CD4-positive, alpha-beta T cell treated with Interleukin-6 for 4 hours (primary cell): ENCODE results near the gene PROB1.
A peak's percentile ranks its signal among the peaks of the same experiment; 100 is the strongest.
"Not testable (repeated sequence)": the region's sequence is repeated elsewhere in the genome, so short reads cannot be mapped to it uniquely, and the experiment has no call there.

Experiments used
- DNase-seq: peaks from one replicate; pipeline ENCODE4 v3.0.0-alpha.2; 2020; ENCODE audit warnings: mixed read lengths

Gene PROB1

DNA sequence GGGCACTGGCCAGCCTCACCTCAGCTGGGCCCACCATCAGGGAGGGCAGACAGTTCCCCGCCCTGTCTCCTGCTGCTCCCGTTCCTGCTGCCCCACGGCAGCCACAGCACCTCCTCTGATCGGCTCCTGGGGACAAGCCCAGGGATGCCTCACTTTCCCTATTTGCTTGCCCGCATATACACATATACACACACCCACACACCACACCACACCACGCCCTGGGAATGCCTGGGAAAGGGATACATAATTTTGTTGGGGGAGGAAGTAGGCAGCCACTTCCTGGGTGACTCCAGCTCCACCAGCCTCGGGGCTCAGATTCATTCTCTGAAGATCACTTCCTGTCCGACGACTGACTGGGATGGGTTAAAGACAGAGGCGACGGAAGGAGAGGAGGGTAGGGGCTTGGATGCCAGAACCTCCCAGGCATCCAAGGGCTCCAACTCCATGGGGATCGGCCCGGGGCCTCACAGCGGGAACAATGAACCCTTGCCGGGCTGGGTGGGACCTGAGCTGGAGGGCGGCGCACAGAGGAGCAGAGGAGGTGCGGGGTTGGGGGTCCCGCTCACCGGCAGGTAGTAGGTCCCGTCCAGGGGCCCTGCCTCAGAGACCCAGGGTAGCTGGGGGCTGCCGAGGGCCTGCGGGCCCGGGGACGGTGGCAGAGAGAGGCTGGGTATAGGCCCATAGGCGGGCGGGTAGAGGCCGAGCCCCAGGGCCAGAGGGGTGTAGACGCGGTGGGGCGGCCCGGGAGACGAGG lies 3.2 kb downstream of the PROB1 start:
- no peak for DNase-seq

DNA sequence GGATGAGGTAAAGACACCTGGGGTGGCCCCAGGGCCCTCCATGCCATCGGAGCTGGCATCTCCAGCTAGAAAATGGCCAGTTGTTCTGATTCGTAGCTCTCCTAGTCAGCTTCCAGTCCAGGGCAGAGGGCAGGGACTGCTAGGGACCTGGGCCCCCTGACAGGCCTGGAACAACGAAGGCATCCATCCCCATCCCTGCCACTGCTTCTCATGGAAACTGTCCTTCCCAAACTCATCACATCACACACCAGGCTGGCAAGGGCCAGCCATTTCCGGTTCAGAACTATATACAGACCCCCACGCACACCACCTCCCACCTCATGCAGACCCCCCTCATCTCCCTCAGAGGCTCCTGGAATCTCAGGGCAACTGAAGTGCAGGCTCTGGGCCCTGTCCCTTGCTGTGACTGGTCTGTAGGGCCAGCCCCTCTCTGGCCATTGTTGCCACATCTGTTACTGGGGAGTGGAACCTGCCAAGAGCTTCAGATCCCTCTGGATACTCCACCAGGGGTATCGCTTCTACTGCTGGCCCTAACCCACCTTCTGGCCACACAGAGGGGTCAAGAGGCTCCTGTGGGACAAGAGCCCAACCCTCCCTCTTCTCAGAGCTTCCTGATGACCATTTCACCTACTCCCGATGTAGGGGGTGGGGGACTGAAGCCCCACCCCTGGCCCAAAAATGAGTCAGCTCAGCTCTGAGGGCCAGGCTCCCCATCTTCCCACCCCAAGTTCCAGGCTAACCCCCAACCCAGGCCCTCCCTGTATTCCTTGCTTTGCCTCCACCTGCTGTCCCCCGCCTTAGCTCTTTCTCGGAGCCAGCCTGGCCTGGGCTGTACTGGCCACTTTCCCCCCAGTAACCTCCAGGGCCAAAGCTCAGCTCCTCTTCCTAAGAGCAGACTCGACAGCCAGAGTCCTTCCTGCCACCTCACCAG lies 4.0 kb downstream of the PROB1 start:
- no peak for DNase-seq

GRCh38 chr5:139389701-139390638 lies 4.9 kb downstream of the PROB1 start, which contains the start of gene MZB1:
TSS of gene MZB1 (minus strand) at chr5:139389913. CDS start at chr5:139389856, 57 bp downstream.
- DNase-seq, result peak; percentile 56

DNA sequence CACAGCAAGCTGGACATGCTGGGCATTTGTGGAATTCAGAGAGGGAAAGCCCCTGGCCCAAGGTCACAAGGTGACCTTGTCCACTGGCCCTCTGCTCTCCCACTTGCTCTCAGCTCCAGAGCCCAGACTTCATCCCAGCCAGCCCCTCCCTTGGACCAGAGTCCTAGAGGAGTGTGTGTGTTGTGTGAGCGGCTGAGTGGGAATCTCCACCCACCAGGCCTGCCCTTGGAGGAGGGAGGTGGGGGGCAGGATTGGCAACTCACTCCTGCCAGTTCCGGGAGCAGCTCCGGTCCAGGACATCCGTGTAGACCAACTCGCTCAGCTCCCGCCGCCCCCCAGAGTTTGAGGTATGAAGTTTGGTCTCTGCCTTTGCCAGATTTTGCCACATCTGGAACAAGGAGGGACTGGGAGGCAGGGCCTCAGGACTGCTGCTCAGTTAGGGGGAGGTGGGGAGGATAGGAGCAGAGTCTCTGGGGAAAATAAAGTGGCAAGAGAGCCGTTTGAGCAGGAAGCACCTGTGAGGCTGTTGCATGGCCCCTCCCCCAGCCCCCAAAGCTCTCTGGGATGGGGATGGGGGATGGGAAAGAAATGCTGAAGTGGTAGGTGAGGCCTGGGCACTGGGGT lies 6.6 kb downstream of the PROB1 start:
- DNase-seq, result no peak

- DNase-seq, result no peak
Measured at GRCh38 chr5:139387611-139388197, 7.2 kb downstream of the PROB1 start.

DNA sequence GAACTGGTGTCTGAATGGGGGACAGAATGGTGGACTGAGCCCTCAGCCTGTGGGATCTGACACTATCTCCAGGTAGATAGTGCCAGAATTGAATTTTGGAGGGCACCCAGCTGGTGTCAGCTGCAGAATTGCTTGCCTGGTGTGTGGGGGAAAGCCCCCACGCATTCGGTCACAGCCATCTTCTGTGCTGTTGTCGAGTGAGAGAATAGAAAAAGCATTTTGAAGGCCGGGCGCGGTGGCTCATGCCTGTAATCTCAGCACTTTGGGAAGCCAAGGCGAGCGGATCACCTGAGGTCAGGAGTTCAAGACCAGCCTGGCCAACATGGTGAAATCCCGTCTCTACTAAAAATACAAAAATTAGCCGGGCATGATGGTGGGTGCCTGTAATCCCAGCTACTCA lies 7.9 kb downstream of the PROB1 start:
- not testable (repeated sequence) for DNase-seq

- DNase-seq, result no peak
Measured at GRCh38 chr5:139386050-139386438, 8.9 kb downstream of the PROB1 start.

DNA sequence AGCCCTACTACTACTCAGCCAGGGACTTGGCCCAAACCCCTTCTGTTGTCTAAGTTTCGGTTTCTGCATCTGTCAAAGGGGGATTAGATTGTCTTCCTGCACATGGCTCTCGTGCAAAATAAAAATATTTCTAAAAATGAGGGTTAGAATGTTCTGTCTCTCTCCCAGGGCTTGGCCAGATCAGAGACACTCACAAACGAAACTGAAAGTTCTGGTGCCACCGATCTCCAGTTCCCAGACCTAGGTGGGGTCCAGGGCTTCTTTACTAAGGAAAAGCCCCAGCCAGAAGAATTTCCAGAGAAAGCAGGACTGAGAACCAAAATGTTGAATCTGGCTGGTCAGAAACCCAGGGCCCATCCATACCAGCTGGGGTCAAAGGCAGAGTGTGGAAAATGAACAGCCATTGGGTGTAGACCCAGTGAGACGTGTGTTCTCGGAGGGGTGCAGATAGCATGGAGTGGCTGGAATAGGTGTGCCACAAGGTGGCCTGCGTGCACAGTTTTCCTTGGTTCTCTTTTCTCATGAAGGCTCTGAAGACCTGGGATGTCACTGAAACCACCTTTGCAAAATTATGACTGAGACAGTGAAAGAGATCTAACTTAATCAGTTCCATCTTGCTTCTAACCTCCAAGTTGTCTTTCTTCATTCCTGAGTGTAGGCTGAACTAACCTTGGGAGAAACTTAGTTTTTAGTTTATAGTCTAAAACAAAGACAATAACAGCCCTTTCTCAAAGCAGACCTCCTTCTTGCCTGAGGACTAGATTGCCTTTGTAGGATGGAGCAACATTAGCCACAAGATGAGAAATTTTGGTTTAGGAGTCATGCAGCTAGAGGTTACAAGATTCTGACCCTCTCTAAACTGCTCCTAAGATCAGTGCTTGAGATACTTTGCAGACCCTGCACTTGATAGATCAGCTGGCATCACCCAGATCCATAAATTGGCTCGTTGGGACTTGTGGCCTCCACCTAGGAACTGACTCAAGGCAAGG lies 9.5 kb downstream of the PROB1 start:
- peak; percentile 40 for DNase-seq

GRCh38 chr5:139384591-139385051 lies 10.3 kb downstream of the PROB1 start:
- DNase-seq, result no peak

GRCh38 chr5:139383993-139384590 lies 10.8 kb downstream of the PROB1 start:
- DNase-seq, result no peak

- no peak for DNase-seq
Measured at GRCh38 chr5:139383275-139383992, 11.5 kb downstream of the PROB1 start, which contains the start of gene SLC23A1. TSS of gene SLC23A1 (minus strand) at chr5:139383297. CDS start at chr5:139383253, 44 bp downstream.

- DNase-seq, result no peak
Measured at GRCh38 chr5:139382807-139383206, 12.1 kb downstream of the PROB1 start.

DNA sequence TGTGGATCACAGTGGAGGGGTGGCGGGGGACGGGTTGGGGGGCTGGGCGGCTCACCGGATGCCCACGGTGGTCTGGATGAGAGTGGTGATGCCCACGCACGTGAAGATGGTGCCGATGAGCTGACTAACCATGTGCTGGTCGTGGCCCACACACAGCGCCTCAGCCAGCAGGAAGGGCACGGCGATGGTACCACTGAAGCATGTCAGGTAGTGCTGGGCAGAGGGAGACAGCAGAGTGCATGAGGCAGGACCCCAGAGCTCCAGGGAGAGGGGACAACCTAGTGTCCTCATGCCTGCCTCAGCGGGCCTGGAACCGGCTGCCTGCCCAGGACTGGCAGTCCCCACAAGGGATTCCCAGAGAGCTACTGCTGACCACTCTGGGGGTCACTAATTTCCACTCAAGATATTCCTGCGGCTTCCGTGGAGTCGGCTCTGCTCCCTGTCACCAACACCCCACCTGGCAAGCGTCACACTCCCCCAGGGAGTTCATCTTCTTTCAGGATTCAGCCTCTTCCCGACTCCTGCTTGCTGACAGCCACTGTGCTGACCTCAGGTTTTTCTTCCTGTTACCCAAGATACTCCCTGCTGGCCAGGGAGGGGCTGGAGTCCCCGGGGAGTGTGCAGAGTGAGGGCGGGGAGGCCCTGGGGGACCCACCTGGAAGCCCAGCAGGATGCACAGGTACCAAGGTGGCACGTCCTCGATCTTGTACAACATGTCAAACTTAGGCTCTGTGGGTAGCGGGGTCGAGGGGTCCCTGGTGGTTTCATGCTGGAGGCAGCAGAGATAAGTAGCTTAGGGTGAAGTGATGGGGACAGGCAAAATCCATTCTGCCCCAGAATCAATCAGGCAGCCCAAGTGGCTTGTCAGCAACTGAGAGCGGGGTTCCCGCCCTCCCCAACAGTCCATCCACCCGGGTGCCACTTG lies 12.8 kb downstream of the PROB1 start:
- no peak for DNase-seq

DNA sequence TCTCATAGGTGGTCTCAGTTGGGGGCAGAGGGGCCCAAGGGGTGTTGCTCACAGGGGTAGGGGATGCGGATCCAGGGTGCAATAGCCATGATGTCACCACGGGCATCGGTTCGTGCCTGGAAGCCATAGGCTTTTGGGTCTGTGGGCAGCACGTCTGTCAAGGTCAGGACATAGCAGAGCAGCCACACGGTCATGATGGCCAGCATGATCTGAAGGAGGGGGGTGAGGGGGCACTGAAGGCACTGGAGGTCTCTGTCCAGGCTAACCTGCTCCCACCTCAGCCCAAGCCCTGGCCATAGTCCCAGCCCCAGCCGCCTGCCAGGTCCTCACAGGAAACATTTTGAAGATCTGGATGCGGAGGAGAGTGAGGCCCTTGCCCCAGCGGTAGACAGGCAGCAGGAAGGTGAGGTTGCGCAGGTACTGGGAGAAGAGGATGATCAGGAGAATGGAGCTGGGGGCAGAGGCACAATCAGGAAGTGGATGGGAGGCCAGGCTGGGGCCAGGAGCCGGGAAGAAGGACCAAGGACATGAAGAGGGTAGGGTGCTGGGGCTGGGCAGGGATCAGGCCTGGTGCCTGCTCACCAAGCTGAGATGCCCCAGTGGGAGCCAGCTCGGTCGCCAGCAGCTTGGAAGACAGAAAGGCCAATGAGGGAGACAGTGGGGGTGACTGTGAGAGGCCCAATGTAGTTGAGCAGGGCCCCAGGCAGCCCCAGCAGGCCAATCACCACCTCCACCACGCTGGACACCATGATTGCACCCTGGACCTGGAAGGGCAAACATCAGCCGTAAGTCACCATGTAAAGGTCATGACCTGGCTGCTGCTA lies 15.1 kb downstream of the PROB1 start:
- no peak for DNase-seq

GRCh38 chr5:139378941-139379361 lies 16.0 kb downstream of the PROB1 start:
- DNase-seq, result no peak

DNA sequence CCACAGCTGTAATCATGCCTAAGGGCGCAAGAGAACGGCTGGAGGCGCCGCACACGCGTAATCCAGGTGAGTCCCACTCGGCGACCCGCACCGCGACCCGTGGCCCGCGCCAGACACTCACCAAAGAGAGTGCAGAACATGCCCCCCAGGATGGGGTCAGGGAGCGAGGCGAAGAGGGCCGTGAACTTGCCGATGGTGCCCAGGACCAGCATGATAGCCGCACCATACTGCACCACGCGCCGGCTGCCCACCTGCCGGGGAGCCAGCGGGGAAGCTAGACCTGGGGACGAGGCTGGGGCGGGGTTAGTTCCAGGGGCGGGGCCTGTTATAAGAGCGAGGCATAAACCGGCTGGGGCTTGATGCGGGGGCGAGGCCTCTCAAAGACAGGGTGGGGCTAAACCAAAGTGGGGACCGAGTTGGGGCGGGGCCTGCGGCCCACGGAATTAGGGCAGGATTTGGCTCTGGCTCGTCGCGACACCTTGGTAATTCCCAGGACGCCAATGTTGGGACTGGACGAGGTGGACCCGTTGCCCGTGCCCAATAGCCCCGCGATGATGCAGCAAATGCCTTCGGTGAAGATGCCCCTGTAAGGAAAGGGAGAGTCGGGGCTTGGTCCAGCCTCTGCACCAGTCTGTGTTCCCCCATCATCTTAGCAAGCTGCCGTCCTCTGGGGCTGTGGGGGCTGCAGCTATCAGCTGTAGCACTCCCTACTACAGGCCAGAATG lies 16.6 kb downstream of the PROB1 start:
- no peak for DNase-seq
